Measurements from ENCODE around the gene KCNH2.

- TF ChIP-seq, protein P1, sequence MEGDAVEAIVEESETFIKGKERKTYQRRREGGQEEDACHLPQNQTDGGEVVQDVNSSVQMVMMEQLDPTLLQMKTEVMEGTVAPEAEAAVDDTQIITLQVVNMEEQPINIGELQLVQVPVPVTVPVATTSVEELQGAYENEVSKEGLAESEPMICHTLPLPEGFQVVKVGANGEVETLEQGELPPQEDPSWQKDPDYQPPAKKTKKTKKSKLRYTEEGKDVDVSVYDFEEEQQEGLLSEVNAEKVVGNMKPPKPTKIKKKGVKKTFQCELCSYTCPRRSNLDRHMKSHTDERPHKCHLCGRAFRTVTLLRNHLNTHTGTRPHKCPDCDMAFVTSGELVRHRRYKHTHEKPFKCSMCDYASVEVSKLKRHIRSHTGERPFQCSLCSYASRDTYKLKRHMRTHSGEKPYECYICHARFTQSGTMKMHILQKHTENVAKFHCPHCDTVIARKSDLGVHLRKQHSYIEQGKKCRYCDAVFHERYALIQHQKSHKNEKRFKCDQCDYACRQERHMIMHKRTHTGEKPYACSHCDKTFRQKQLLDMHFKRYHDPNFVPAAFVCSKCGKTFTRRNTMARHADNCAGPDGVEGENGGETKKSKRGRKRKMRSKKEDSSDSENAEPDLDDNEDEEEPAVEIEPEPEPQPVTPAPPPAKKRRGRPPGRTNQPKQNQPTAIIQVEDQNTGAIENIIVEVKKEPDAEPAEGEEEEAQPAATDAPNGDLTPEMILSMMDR (conservative IDR thresholded peaks at IDR 0.05 in 1 of 2, IDR thresholded peaks at IDR 0.05 in 1 of 2; ENCODE audit: extremely low read depth in 1 of 2, insufficient read depth in 1 of 2, low read depth in 1 of 2, low read length in 2 of 2): no peak
- no peak for TF ChIP-seq EZH2 (IDR thresholded peaks at IDR 0.05; ENCODE audit: borderline replicate concordance, low read length)
Observed at GRCh38 chr7:151016505-151016904, 38.4 kb upstream of the KCNH2 start.
